Nephron progenitor cell (in vitro differentiated cells): ENCODE measurements around the gene MYADML2.
A peak's percentile ranks its signal among the peaks of the same experiment; 100 is the strongest.

Source experiments
- DNase-seq: peaks from one replicate; pipeline ENCODE4 v3.0.0; 2021
- H3K27ac Mint-ChIP-seq: 2 replicates; pipeline ENCODE4 v1.8.0; 2021; ENCODE audit warnings: mild to moderate bottlenecking, moderate library complexity, mixed read lengths
- H3K27me3 Mint-ChIP-seq: 2 replicates; pipeline ENCODE4 v1.8.0; 2021; ENCODE audit warnings: mild to moderate bottlenecking, low read depth, mixed read lengths; ENCODE audit not compliant: poor library complexity
- H3K36me3 Mint-ChIP-seq: 2 replicates; pipeline ENCODE4 v1.8.0; 2021; ENCODE audit warnings: low read depth, mixed read lengths
- H3K4me1 Mint-ChIP-seq: 2 replicates; pipeline ENCODE4 v1.8.0; 2021; ENCODE audit warnings: mixed read lengths
- H3K4me3 Mint-ChIP-seq: 2 replicates; pipeline ENCODE4 v1.8.0; 2021; ENCODE audit warnings: mild to moderate bottlenecking, moderate library complexity, mixed read lengths
- H3K9me3 Mint-ChIP-seq: 2 replicates; pipeline ENCODE4 v1.8.0; 2021; ENCODE audit warnings: mild to moderate bottlenecking, moderate library complexity, mixed read lengths
- CTCF ChIP-seq: fragments of 200-600 bp; sonication (generic); IDR thresholded peaks from 2 replicates; pipeline ENCODE4 v1.5.0; 2021; ENCODE audit warnings: antibody characterized with exemption

The MYADML2 gene

DNA sequence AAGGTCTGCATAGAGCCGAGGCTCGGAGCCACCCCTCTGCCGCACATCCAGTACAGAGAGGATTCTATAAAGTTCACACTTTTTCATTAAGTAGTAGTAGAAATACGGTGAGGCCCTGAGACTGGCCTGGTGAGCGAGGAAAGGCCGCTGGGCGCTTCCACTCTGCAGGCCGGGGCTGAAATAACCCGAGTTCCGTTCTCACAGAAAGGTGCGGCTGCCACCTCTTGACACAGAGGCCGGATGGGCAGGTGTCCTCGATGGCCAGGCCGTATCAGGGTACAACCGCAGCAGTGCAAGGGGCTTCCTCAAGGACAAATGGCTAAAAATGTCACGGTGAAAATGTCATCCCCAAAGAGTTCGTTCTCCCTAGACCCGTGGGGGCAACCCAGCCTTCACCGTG lies 35.1 kb downstream of the MYADML2 start:
- TF ChIP-seq CTCF = no peak
- no peak for DNase-seq
- H3K9me3 Mint-ChIP-seq = no peaks in the 10 kb centered on the region
- H3K27ac Mint-ChIP-seq = no peak overlapping the region
- peaks cover 10% of the 10 kb centered on the region for H3K4me1 Mint-ChIP-seq
- peak overlapping the region; percentile 47 for H3K4me3 Mint-ChIP-seq
- peaks cover 6% of the 10 kb centered on the region for H3K27me3 Mint-ChIP-seq
- H3K36me3 Mint-ChIP-seq = peaks cover 16% of the 10 kb centered on the region

DNA sequence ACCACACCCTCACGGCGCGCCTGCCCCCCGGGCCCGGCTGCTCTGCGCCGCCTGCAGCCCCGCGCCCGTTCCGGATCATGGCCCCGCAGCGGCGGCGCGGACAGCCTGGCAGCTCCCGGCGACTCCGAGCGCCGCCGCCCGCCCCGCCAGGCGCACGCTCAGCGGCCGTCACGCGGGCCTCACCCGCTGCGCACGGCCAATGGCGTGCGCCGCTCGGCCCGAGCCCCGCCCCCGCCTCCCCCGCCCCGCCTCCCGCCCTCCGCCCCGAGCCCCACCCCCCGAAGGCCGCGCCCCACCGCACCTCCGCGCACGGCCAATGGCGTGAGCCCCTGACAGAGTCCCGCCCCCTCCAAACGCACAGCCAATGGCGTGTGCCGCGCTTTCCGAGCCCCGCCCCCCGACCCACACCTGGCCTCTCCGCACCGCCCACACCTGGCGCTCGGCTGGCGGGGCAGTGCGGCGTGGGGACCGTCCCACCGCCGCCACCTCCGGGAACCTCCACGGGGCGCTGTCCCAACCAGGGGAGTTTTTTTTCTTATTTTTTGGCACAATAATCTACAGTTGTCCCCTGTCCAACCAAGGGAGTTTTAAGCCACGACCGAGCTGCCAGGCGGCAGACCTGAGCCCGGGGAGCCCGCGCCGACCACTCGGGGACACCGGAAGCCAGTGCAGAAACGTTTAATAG lies 35.6 kb downstream of the MYADML2 start, which contains the start of gene PCYT2:
TSS of gene PCYT2 (minus strand) at position 123 of the 685 bp plus-strand sequence. CDS start at position 79, 44 bp downstream.
- TF ChIP-seq CTCF = no peak
- peak; percentile 90 for DNase-seq
- H3K4me3 Mint-ChIP-seq = peak within 1 kb of the TSS; percentile 92
- peaks cover 5% of the 10 kb centered on the region for H3K4me1 Mint-ChIP-seq
- H3K36me3 Mint-ChIP-seq = peaks cover 16% of the 10 kb centered on the region
- H3K9me3 Mint-ChIP-seq = no peaks in the 10 kb centered on the region
- peak within 1 kb of the TSS; percentile 66 for H3K27ac Mint-ChIP-seq
- H3K27me3 Mint-ChIP-seq = peaks cover 3% of the 10 kb centered on the region

DNA sequence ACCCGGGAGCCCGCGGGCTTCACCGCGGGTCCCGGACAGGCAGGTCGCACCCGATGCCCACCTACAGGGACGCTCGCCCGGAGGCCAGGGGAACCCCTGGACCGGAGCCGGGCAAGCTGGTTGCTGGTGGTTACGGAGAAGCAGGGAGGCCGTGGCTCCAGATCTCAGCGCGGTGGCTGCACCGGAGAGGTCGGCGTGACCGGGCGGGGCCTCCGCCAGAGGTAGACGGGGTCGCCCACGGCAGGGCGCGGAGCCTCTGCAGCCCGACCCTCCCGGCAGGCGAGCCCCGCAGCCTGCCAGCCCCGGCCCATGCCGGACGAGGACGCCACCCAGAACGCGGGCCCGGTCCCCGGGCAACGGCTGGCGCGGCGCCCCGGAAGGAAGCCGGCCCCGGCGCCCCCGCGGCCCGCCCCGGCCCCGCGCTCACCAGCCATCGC lies 36.2 kb downstream of the MYADML2 start:
- no peak for TF ChIP-seq CTCF
- DNase-seq = no peak
- Mint-ChIP-seq H3K4me1 (peaks cover 5% of the 10 kb centered on the region), H3K27me3 (peaks cover 3% of the 10 kb centered on the region), H3K36me3 (peaks cover 16% of the 10 kb centered on the region), H3K4me3 (peak overlapping the region; percentile 92), H3K9me3 (no peaks in the 10 kb centered on the region), H3K27ac (no peak overlapping the region)

DNA sequence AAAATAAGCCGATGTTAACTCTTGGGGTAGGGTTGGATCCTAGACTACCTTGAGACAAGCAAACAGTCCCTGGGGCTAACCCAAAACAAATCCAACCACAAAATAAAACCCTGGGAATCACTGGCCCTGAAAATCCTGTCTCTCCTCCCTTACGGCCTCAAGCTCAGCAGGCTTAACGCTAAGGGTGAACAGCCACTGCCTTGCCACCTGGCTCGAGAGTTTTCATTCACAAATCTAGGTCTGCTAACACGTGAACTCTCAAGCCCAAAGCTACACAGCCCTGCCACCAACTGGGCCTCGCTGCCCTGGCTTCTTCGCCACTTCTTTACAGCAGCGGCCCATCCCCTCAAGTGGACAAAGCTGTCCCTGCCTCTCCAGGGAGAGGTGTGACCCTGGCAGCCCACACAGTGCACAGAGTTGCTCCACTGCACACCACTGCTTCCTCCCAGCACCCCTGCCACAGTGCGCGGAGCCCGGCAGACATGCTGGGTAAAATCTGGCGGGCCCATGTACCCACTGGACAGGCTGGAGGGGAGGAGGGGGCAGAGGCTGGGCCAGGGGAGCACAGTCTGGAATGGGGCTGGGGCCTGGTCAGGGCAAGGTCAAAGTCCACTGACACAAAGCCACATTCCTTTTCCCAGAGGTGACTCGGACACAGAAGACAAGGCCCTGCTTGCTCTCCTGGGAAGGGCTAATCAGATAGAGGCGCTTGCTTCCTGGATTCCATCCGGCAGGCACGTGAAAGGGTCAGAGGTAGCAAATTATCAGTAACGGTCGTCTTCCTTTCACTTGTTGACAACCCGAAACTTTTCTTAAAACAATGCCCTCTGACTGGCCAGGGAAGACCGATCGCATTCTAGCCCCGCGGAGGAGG lies 36.8 kb downstream of the MYADML2 start:
- H3K4me3 Mint-ChIP-seq = peak overlapping the region; percentile 92
- TF ChIP-seq CTCF = no peak
- DNase-seq = peak; percentile 55
- peaks cover 14% of the 10 kb centered on the region for H3K36me3 Mint-ChIP-seq
- H3K4me1 Mint-ChIP-seq = peaks cover 5% of the 10 kb centered on the region
- peaks cover 3% of the 10 kb centered on the region for H3K27me3 Mint-ChIP-seq
- no peaks in the 10 kb centered on the region for H3K9me3 Mint-ChIP-seq
- peak overlapping the region; percentile 66 for H3K27ac Mint-ChIP-seq

DNA sequence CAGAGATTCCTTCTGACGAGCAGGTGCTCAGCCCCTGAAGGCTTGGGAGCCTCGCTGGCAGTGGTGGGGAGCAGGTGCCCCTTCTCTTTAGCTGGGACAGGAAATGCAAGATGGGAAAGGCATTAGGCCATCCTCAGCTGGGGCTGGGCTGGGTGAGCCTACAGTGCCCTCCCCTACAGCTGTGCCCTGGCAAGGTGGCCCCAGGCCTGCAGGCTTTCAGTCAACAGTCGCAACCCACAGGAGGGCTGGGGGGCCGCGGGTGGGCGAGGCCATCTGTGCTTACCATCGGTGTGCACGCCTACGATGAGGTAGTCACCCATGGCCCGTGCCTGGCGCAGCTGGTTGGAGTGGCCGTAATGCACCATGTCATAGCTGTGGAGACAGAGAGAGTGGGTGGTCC lies 37.8 kb downstream of the MYADML2 start:
- Mint-ChIP-seq H3K4me1 (peaks cover 5% of the 10 kb centered on the region), H3K27me3 (peaks cover 3% of the 10 kb centered on the region), H3K9me3 (no peaks in the 10 kb centered on the region), H3K36me3 (peaks cover 10% of the 10 kb centered on the region), H3K4me3 (peak overlapping the region; percentile 55), H3K27ac (no peak overlapping the region)
- DNase-seq = no peak
- no peak for TF ChIP-seq CTCF
